ENCODE results near the gene PWP2.

The PWP2 gene

DNA sequence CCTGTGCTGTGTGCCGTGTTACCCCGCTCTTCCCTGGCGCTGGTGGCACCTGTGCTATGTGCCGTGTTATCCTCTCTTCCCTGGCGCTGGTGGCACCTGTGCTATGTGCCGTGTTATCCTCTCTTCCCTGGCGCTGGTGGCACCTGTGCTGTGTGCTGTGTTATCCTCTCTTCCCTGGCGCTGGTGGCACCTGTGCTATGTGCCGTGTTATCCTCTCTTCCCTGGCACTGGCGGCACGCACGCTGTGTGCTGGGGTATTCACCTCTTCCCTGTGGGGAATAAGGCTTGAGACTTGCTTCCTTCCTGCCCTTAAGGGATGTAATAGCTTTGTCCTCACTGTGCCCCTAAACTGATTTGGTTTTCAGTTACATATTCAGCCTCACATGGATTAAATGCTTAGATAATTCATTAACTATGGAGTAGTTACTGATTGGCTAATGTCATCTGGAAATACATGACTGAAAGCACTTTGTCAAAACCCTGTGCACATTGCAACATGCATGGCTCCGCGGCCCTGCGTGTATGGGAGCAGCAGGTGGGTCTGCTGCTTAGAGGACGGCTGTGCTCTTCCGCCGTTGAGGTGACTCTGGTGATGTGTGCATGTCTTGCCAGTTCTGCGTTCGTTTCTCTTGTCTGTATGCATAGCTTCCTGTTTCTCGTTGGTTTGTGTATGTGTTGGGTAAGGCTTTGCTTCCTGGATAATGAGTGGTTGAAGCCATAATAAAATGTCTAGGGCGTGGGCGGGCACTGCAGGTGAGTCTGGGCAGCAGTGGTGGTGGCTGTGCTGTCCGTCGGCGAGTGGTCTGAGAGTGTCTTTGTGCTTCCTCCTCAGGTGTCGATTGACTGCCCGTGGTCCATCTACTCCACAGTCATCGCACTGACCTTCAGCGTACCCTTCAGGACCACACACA is 17.9 kb upstream of the PWP2 start:
- ATAC-seq: no peak
- TF ChIP-seq TOX (CRISPR knock-in tag; IDR thresholded peaks at IDR 0.05; ENCODE audit: borderline replicate concordance): no peak
- TF ChIP-seq CSRNP3 (CRISPR knock-in tag; IDR thresholded peaks at IDR 0.05): no peak
- no peak for TF ChIP-seq TCF4 (CRISPR knock-in tag; IDR thresholded peaks at IDR 0.05; ENCODE audit: borderline replicate concordance)
- TF ChIP-seq ZFP3 (CRISPR knock-in tag; IDR thresholded peaks at IDR 0.05): no peak
- no peak for TF ChIP-seq PPARA (CRISPR knock-in tag; IDR thresholded peaks at IDR 0.05; ENCODE audit: borderline replicate concordance)
- TF ChIP-seq ZNF70 (CRISPR knock-in tag; IDR thresholded peaks at IDR 0.05): no peak
- TF ChIP-seq ZNF8 (CRISPR knock-in tag; IDR thresholded peaks at IDR 0.05): no peak
- TF ChIP-seq ESRRG (CRISPR knock-in tag; IDR thresholded peaks at IDR 0.05): no peak
- TF ChIP-seq CSDC2 (CRISPR knock-in tag; IDR thresholded peaks at IDR 0.05): no peak
- no peak for TF ChIP-seq ISL1 (CRISPR knock-in tag; IDR thresholded peaks at IDR 0.05)
- TF ChIP-seq ZFP30 (CRISPR knock-in tag; IDR thresholded peaks at IDR 0.05): no peak
- no peak for TF ChIP-seq RARB (CRISPR knock-in tag; IDR thresholded peaks at IDR 0.05)
- no peak for TF ChIP-seq ARNTL (CRISPR knock-in tag; IDR thresholded peaks at IDR 0.05; ENCODE audit: borderline replicate concordance, low read depth)
- TF ChIP-seq BACH2 (CRISPR knock-in tag; IDR thresholded peaks at IDR 0.05; ENCODE audit: borderline replicate concordance): no peak
- TF ChIP-seq ZC3H10 (CRISPR knock-in tag; IDR thresholded peaks at IDR 0.05): no peak
- TF ChIP-seq CREB5 (CRISPR knock-in tag; IDR thresholded peaks at IDR 0.05; ENCODE audit: low read depth): no peak
- TF ChIP-seq, protein P1, sequence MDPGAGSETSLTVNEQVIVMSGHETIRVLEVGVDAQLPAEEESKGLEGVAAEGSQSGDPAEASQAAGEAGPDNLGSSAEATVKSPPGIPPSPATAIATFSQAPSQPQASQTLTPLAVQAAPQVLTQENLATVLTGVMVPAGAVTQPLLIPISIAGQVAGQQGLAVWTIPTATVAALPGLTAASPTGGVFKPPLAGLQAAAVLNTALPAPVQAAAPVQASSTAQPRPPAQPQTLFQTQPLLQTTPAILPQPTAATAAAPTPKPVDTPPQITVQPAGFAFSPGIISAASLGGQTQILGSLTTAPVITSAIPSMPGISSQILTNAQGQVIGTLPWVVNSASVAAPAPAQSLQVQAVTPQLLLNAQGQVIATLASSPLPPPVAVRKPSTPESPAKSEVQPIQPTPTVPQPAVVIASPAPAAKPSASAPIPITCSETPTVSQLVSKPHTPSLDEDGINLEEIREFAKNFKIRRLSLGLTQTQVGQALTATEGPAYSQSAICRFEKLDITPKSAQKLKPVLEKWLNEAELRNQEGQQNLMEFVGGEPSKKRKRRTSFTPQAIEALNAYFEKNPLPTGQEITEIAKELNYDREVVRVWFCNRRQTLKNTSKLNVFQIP (CRISPR knock-in tag; IDR thresholded peaks at IDR 0.05; ENCODE audit: borderline replicate concordance, low read depth): no peak

- ATAC-seq: no peak
- TF ChIP-seq CSDC2 (CRISPR knock-in tag; IDR thresholded peaks at IDR 0.05) (no peak), ZNF70 (CRISPR knock-in tag; IDR thresholded peaks at IDR 0.05) (no peak), TSHZ2 (CRISPR knock-in tag; IDR thresholded peaks at IDR 0.05) (no peak), RARB (CRISPR knock-in tag; IDR thresholded peaks at IDR 0.05) (no peak), ISL1 (CRISPR knock-in tag; IDR thresholded peaks at IDR 0.05) (no peak), SNAI2 (CRISPR knock-in tag; IDR thresholded peaks at IDR 0.05) (no peak), ESRRG (CRISPR knock-in tag; IDR thresholded peaks at IDR 0.05) (no peak), ZC3H10 (CRISPR knock-in tag; IDR thresholded peaks at IDR 0.05) (no peak), CSRNP3 (CRISPR knock-in tag; IDR thresholded peaks at IDR 0.05) (no peak), ZNF8 (CRISPR knock-in tag; IDR thresholded peaks at IDR 0.05) (no peak), BACH2 (CRISPR knock-in tag; IDR thresholded peaks at IDR 0.05; ENCODE audit: borderline replicate concordance) (no peak), ARNTL (CRISPR knock-in tag; IDR thresholded peaks at IDR 0.05; ENCODE audit: borderline replicate concordance, low read depth) (no peak), TOX (CRISPR knock-in tag; IDR thresholded peaks at IDR 0.05; ENCODE audit: borderline replicate concordance) (no peak), OSR1 (CRISPR knock-in tag; IDR thresholded peaks at IDR 0.05) (no peak)
- TF ChIP-seq, protein P2, sequence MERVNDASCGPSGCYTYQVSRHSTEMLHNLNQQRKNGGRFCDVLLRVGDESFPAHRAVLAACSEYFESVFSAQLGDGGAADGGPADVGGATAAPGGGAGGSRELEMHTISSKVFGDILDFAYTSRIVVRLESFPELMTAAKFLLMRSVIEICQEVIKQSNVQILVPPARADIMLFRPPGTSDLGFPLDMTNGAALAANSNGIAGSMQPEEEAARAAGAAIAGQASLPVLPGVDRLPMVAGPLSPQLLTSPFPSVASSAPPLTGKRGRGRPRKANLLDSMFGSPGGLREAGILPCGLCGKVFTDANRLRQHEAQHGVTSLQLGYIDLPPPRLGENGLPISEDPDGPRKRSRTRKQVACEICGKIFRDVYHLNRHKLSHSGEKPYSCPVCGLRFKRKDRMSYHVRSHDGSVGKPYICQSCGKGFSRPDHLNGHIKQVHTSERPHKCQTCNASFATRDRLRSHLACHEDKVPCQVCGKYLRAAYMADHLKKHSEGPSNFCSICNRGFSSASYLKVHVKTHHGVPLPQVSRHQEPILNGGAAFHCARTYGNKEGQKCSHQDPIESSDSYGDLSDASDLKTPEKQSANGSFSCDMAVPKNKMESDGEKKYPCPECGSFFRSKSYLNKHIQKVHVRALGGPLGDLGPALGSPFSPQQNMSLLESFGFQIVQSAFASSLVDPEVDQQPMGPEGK (CRISPR knock-in tag; IDR thresholded peaks at IDR 0.05; ENCODE audit: borderline replicate concordance): no peak
- TF ChIP-seq, protein P1 (CRISPR knock-in tag; IDR thresholded peaks at IDR 0.05; ENCODE audit: borderline replicate concordance, low read depth): no peak
Measured at GRCh38 chr21:44090325-44090724, 16.9 kb upstream of the PWP2 start.
